Measurements from ENCODE around the gene ADAM22.

The ADAM22 gene

DNA sequence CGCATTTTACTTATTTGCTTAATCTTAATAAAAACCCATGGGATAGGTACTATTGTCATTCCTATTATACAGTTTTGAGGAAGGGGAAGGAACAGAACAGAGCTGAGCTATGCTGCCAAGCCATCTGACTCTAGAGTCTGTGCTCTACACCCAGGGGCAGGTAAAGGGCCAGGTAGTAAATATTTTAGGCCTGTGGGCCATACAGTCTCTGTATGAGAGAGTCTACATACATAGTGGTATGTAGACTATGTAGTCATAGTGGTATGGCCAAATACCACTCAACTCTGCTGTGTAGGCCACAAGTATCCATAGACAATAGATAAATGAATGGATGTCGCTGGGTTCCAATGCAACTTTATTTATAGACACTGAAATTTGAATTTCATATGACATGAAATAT, 289.2 kb downstream of the ADAM22 start:
- DNase-seq, result no peak

DNA sequence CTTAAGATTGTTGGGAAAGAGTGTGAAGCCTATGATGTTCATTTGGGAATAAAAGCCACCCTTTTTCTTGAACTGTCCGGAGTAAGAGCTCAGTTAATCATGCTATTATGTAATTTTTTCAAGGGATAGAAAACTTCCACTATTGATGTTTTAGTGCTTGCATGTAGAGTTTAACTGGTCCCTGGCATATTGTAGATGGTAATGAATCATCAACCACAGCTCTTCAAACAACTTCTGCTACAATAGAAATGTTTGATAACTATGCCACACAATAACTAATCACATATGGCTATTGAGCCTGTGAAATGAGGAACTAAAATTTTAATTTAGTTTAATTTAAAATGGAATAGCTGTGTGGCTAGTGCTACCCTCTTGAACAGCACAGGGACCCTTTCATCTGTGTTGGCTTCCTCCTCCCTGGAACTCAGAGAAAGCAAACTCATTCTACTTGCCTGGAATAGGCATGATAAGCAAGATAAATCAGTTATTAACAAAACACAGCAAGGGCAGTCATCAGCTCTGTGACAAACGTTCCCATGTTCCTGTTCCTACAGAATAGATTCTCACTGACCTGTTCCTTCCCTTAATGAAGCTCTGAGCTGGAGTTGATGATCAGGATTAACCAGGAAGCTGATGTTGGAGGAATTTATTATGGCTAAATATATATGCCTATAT, 290.7 kb downstream of the ADAM22 start:
- DNase-seq, result no peak

DNA sequence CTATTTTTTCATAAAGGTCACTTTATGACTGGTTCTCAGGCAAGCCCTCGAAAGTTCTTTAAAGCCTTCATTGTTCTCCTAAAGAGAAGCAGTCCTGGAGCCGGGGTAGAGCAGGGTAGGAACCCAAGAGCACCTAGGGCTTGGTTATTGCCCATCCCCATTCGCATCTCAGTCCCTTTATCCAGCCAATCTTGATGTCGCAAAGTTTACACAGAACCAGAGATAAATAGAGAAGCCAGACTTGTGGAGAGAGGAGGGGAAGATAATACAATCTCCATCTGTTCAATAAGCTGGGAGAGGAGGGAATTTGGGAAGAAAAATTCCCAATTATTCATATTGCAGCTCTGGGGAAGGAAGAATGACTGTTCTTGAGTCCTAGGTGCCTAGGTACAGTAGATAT, 292.1 kb downstream of the ADAM22 start:
- DNase-seq, result no peak

DNA sequence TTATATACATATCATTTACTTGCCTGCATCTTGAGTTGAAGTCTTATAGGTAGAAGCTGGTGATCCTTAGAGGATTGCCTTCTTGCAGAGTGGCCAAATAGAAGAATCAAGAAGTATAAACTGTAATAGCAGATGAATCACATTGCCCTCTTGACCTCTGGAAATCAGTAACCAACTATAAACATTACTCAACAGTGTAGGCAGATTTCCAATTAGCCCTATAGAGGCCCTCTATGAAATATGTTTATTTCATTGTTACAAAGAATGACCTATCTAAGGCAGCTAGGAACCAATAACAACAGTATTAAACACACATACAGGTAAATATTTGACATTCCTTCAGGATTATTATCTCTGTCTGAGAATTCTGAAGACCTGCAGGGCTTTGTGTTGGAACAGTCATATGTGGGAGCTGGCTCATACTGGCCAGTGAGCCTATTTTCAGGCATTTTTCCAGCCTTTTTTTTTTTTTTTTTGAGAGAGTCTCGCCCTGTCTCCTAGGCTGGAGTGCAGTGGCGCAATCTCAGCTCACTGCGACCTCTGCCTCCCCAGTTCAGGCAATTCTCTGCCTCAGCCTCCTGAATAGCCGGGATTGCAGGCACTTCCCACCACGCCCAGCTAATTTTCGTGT, 292.9 kb downstream of the ADAM22 start:
- DNase-seq, result no peak

DNA sequence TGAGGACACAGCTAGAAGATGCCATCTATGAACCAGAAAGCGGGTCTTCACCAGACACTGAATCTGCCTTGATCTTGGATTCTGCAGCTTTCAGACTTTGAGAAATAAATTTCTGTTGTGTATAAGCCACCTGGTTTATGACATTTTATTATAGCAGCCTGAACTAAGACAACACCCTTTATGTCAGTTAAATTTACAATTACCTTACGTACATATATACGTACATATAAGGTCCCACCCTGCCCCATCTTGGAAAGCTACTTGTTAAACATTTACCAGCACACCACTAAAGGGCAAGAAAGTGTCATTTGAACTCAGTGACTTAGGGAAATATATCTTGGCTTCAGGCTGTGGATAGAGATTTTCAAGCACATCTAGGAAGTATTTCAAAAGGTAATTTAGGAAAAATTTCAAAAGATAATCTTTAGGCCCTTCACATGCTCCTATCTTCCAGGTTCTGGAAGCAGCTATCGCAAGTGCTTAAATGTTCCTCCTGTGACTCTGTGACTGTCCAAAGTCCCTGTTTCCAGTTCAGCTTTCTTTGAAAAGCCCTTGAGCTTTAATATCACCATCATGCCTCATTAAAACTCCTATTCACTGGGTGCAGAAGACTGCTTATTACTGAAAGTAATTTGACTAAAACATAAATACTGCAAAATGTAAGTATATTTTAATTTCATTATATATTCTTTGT, 295.4 kb downstream of the ADAM22 start:
- DNase-seq, result no peak

DNA sequence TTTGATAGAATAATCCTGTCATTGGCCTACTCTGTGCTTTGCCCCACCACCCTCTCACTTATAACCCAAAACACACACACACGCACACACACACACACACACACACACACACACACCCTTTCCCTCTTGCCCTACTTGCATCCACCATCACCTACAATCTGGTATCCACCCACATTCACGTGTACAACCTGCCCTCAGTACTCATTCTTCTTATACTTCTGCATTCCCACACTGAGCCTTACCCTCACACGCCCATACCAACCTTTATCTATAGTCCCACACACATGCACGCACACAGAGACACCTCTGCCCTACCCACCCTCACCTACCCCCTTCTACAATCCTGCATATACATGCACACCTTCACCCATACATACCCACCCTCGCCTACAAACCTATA, 296.6 kb downstream of the ADAM22 start:
- DNase-seq, result no peak

DNA sequence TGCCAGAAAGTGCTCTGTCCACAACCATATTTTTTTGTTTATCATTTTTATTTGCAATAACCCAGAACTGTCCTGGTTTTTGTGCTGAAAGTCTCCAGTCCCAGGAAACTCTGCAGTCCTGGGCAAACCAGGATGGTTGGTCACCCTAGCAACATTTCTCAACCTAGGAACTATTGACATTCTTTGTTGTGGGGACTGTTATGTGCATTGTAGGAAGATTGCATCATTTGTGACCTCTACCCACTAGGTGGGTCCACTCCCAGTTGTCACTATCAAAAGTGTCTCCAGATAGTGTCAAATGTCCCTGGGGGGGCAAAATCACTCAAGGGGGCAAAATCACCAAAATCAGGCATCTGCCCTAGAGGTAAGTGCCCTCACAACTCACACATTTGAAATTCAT, 299.8 kb downstream of the ADAM22 start:
- no peak for DNase-seq

DNA sequence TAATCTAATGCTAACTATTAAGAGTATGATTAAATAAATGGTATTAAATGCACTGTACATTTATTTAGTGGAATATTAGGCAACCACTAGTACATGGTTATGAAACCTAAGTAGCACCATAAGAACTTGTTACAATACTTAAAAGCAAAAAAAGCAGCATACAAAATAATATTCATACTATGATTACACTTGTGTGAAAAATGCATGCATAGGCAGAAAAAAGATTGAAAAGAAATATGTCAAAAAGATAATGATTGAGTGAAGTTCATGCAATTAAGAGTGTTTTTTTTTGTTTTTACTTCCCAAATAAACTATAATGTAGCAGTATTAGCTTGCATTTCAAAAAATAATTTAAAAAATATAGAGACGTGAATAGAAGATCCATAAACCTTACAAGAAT, 305.8 kb downstream of the ADAM22 start:
- DNase-seq, result no peak

DNA sequence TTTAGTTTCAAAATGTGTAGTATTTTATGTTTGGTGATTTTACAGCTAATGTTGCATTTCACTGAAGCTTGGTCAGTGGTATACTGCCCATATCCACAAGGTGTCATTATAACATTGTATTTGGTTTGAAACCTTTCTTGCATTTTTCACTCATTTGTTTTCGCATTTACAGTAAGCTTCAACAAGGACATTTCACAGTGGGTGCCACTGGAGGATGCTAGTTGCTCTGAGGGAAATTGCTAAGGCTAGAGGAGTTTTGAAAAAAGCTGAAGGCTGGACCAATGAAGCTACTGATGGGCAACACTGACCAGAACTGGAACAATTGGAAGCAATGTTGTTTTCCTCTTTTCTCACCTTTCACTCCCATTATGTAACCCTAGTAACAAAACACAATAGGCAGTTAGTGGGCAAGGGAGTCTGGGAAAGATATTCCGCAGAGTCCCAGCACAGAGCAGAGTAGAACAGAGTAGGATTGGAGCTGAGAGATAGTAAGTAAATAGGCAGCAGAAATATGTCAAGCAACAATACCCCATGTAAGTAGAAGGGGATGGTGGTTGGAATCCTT, 309.4 kb downstream of the ADAM22 start:
- DNase-seq, result no peak

DNA sequence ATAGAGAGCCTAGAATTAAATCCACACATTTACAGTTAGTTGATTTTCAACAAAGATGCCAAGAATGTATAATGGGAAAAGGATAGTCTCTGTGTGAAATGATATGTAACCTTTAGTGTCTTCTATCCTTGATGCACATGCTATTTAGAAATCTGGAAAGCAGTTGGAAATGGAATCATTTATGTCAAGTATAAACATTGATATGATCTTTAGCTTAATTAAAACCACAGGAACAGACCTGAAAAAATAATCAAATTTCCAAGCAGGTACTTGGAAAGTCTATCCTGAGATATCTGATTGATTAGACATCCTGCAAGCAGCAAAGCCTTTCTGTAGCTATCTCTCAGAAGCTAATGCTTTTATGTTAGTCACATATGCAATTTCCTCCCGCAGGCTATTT, 310.2 kb downstream of the ADAM22 start:
- DNase-seq, result no peak
